A673 (cell line): Measurements from ENCODE around the gene HMCN1.

Source experiments
- EZH2 ChIP-seq: fragments of 200-600 bp; sonication (generic); IDR thresholded peaks from 2 replicates; pipeline ENCODE4 v1.6.1; 2017; ENCODE audit warnings: borderline replicate concordance, low read depth, mild to moderate bottlenecking, mixed read lengths, antibody characterized with exemption, low read length; ENCODE audit not compliant: poor library complexity, severe bottlenecking
- TF ChIP-seq, protein P1 (sequence below): fragments of 300-800, 200-600 bp; sonication (generic); conservative IDR thresholded peaks from 2 replicates; pipeline ENCODE4 v1.5.1; 2017; ENCODE audit warnings: low read depth, mild to moderate bottlenecking, antibody characterized with exemption, low read length, moderate library complexity, mixed read lengths

GRCh38 chr1:185964946-185965345, 230.8 kb downstream of the HMCN1 start:
- TF ChIP-seq EZH2, result no peak
- TF ChIP-seq, protein P1, sequence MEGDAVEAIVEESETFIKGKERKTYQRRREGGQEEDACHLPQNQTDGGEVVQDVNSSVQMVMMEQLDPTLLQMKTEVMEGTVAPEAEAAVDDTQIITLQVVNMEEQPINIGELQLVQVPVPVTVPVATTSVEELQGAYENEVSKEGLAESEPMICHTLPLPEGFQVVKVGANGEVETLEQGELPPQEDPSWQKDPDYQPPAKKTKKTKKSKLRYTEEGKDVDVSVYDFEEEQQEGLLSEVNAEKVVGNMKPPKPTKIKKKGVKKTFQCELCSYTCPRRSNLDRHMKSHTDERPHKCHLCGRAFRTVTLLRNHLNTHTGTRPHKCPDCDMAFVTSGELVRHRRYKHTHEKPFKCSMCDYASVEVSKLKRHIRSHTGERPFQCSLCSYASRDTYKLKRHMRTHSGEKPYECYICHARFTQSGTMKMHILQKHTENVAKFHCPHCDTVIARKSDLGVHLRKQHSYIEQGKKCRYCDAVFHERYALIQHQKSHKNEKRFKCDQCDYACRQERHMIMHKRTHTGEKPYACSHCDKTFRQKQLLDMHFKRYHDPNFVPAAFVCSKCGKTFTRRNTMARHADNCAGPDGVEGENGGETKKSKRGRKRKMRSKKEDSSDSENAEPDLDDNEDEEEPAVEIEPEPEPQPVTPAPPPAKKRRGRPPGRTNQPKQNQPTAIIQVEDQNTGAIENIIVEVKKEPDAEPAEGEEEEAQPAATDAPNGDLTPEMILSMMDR, result no peak
